Measurements from ENCODE around the gene DSTN.
A peak's percentile ranks its signal among the peaks of the same experiment; 100 is the strongest.

DSTN gene

GRCh38 chr20:17579369-17580039, 9.6 kb downstream of the DSTN start:
- DNase-seq (ENCODE audit: low read depth, low spot score): no peak

- no peak for DNase-seq (ENCODE audit: low read depth, low spot score)
These were observed 11.0 kb downstream of the DSTN start for GRCh38 chr20:17580895-17581294.

GRCh38 chr20:17583126-17583525, 13.3 kb downstream of the DSTN start:
- no peak for DNase-seq (ENCODE audit: low read depth, low spot score)

GRCh38 chr20:17584689-17585088, 14.8 kb downstream of the DSTN start:
- DNase-seq (ENCODE audit: low read depth, low spot score): no peak

- DNase-seq (ENCODE audit: low read depth, low spot score): no peak
These were observed 16.4 kb downstream of the DSTN start for GRCh38 chr20:17586250-17586649.

GRCh38 chr20:17587148-17587547, 17.3 kb downstream of the DSTN start:
- DNase-seq (ENCODE audit: low read depth, low spot score): no peak

- DNase-seq (ENCODE audit: low read depth, low spot score): no peak
These were observed 17.9 kb downstream of the DSTN start for GRCh38 chr20:17587824-17588223.

- DNase-seq (ENCODE audit: low read depth, low spot score): no peak
These were observed 19.4 kb downstream of the DSTN start for GRCh38 chr20:17589161-17589834.

GRCh38 chr20:17590245-17590644, 20.4 kb downstream of the DSTN start:
- DNase-seq (ENCODE audit: low read depth, low spot score): no peak

- DNase-seq (ENCODE audit: low read depth, low spot score): no peak
These were observed 24.0 kb downstream of the DSTN start for GRCh38 chr20:17593902-17594301.

GRCh38 chr20:17594443-17594842, 24.6 kb downstream of the DSTN start:
- DNase-seq (ENCODE audit: low read depth, low spot score): no peak

GRCh38 chr20:17595856-17596255, 26.0 kb downstream of the DSTN start:
- no peak for DNase-seq (ENCODE audit: low read depth, low spot score)

- no peak for DNase-seq (ENCODE audit: low read depth, low spot score)
These were observed 28.2 kb downstream of the DSTN start for GRCh38 chr20:17598013-17598550.

- DNase-seq (ENCODE audit: low read depth, low spot score): no peak
These were observed 32.1 kb downstream of the DSTN start for GRCh38 chr20:17601957-17602356.

- no peak for DNase-seq (ENCODE audit: low read depth, low spot score)
These were observed 32.6 kb downstream of the DSTN start for GRCh38 chr20:17602493-17602892.

- no peak for DNase-seq (ENCODE audit: low read depth, low spot score)
These were observed 35.3 kb downstream of the DSTN start for GRCh38 chr20:17605131-17605660.

GRCh38 chr20:17606001-17606400, 36.1 kb downstream of the DSTN start:
- no peak for DNase-seq (ENCODE audit: low read depth, low spot score)

GRCh38 chr20:17608701-17609497, 39.0 kb downstream of the DSTN start:
- no peak for DNase-seq (ENCODE audit: low read depth, low spot score)

- DNase-seq (ENCODE audit: low read depth, low spot score): no peak
These were observed 40.0 kb downstream of the DSTN start for GRCh38 chr20:17609811-17610377.

GRCh38 chr20:17610566-17611289, 40.9 kb downstream of the DSTN start:
- DNase-seq (ENCODE audit: low read depth, low spot score): peak; percentile 32

GRCh38 chr20:17611290-17611539, 41.3 kb downstream of the DSTN start:
- no peak for DNase-seq (ENCODE audit: low read depth, low spot score)
